ENCODE data around the gene CASP12.
"Not testable (repeated sequence)": the region's sequence is repeated elsewhere in the genome, so short reads cannot be mapped to it uniquely, and the experiment has no call there.

The CASP12 gene

GRCh38 chr11:104897891-104898684 is at the start of gene CASP12:
CASP12 (minus strand) TSS chr11:104898460.
- no peak for DNase-seq (ENCODE audit: low read depth in 2 of 2, low spot score in 1 of 2)

DNA sequence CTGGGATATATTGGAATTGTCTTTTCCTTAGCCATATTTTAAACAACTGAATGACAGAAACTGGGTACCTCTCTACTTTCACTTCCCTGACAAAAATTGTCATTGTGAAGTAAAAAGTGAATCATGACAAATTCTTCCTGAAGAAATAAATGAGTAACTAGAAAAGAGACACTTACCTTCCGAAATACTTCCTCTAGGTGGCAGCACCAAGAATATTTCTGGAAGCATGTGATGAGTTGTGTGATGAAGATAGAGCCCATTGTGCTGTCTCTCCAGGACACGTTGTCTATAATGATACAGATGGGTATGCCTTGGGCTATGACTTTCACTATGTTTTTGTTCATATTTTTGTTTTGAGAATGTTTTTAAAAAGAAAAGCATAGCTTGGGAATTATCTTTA is 48.6 kb upstream of the CASP12 start:
- DNase-seq (ENCODE audit: low read depth in 2 of 2, low spot score in 1 of 2) = no peak

DNA sequence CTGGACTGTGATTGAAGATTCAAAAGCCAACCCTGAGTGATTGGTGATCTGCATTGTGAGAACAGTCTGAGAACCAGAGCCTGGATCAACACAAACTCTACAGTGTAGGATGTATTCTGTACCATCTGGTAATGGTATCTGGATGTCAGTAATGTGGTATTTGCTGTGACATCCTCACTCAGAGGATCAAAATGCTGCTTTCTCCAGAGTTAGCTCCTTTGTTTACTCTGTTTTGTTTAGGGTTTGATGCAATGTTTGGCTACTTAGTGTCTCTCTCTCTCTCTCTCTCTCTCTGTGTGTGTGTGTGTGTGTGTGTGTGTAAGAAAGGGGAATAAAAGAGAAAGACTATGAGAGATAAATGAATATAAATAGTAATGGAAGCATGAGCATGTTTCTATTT is 45.8 kb upstream of the CASP12 start:
- no peak for DNase-seq (ENCODE audit: low read depth in 2 of 2, low spot score in 1 of 2)

GRCh38 chr11:104943561-104943960 is 45.3 kb upstream of the CASP12 start:
- DNase-seq (ENCODE audit: low read depth in 2 of 2, low spot score in 1 of 2) = no peak

DNA sequence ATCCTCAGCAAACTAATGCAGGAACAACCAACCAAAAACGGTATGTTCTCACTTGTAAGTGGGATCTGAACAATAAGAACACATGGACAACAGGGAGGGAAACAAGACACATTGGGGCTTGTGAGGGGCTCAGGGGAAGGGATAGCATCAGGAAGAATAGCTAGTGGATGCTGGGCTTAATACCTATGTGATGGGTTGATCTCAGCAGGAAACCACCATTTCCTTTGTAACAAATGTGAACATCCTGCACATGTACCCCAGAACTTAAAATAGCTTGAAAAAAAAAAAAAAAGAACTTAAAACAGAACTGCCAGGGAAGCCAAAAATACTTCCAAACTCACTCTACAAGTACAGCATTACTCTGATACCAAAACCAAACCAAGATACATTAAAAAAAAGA is 36.3 kb upstream of the CASP12 start:
- DNase-seq (ENCODE audit: low read depth in 2 of 2, low spot score in 1 of 2) = no peak

DNA sequence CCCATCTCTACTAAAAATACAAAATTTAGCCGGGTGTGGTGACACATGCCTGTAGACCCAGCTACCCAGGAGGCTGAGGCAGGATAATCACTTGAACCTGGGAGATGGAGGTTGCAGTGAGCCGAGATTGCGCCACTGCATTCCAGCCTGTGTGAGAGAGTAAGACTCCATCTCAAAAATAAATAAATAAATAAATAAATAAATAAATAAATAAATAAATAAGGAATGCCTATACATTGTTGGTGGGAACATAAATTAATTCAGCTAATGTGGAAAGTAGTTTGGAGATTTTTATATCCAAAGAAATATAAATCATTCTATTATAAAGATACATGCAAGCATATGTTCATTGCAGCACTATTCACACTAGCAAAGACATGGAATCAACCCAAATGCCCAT is 35.8 kb upstream of the CASP12 start:
- DNase-seq (ENCODE audit: low read depth in 2 of 2, low spot score in 1 of 2) = not testable (repeated sequence)

DNA sequence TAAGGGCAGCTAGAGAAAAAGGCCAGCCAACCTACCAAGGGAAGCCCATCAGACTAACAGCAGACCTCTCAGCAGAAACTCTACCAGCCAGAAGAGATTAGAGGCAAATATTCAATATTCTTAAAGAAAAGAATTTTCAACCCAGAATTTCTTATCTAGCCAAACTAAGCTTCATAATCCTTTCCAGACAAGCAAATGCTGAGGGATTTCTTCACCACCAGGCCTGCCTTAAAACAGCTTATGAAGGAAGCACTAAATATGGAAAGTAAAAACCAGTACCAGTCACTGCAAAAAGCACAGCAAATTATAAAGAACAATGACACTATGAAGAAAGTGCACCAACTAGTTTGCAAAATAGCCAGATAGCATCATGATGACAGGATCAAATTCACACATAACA is 30.6 kb upstream of the CASP12 start:
- DNase-seq (ENCODE audit: low read depth in 2 of 2, low spot score in 1 of 2) = no peak

- no peak for DNase-seq (ENCODE audit: low read depth in 2 of 2, low spot score in 1 of 2)
Measured at GRCh38 chr11:104926771-104927611, 28.7 kb upstream of the CASP12 start.

- DNase-seq (ENCODE audit: low read depth in 2 of 2, low spot score in 1 of 2) = no peak
Measured at GRCh38 chr11:104925850-104926249, 27.6 kb upstream of the CASP12 start.

DNA sequence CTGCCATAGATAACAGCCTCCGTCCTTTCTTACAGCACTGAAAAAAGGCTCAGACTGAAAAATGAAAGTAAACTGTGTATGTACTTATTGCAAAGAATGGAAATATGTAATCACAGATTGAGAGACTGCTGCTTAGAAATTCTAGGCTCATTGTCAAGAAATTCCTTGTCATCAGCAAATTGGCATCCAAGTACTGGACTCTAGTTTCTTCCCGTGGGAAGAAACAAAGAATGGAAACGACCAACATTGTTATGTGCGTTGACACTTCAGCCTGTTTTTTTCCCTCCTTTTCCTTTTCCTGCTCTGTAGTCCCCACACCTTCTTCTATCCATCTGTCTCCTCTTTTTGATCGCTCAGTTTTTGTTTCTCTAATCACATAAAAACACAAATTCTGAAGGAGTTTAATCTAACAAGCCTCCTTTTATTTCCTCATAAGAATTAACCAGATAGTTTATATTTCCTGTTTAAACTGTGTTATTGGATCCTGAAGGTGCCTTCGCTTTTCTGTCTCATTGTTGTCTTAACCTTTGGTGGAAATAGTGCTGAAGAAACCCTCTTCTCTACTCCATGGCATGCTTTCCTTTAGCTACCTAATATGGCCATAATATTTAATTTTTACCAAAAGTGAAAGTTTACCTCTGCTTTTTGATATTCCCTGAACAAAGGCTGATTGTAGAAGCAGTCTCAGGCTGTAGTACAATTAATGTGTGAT is 20.0 kb upstream of the CASP12 start:
- no peak for DNase-seq (ENCODE audit: low read depth in 2 of 2, low spot score in 1 of 2)

DNA sequence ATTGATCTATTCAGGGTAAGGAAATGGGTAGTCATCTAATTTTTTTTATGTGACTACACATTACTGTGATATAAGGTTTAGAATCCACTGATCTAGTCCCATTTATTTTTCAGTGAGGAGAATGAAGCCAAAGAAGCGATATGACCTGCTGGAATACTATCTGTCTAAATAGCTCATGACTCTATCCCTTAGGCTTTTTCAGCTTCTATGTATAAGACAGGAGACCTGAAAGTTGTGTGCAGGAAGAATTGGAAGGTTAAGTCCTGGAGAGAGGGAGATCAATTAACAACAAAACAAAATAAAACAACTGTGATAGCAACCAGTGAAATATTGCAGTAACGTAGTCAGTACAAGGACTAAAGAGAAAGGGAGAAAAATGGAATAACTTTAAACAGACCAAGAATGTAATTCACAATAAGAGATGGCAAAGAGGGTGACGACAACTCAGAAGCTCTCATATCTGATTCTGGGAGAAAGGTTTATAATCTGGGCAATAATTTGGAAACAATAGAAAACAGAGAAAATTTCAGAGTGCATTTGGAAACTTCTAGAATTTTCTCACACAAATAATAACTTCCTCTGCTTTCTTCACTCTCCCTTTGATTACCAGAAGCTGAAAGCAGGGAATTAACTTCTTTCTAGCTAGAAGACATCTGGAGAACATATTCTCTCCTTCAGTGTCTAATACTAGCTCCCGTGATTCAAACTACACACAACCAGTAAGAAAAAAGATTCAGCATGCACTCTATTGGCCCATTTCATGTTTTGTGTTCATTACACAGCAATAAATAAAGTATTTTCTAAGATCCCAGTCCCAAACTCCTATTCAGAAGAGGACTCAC is 19.2 kb upstream of the CASP12 start:
- DNase-seq (ENCODE audit: low read depth in 2 of 2, low spot score in 1 of 2) = no peak

GRCh38 chr11:104916442-104916841 is 18.2 kb upstream of the CASP12 start:
- no peak for DNase-seq (ENCODE audit: low read depth in 2 of 2, low spot score in 1 of 2)

DNA sequence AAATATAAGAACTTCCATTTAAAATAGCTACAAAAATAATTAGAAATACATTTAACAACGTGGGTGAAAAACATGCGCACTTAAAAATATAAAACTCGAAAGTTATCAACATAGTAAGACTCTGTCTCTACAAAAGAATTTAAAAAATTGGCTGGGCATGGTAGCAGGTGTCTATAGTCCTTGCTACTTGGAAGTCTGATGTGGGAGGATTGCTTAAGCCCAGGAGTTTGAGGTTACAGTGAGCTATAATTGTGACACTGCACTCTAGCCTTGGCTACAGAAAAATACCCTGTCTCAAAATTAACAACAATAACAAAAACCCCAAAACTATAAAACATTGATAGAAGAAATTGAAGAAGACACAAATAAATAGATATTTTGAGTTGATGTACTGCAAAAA is 13.8 kb upstream of the CASP12 start:
- no peak for DNase-seq (ENCODE audit: low read depth in 2 of 2, low spot score in 1 of 2)

- DNase-seq (ENCODE audit: low read depth in 2 of 2, low spot score in 1 of 2) = no peak
Measured at GRCh38 chr11:104908186-104908531, 9.9 kb upstream of the CASP12 start.

DNA sequence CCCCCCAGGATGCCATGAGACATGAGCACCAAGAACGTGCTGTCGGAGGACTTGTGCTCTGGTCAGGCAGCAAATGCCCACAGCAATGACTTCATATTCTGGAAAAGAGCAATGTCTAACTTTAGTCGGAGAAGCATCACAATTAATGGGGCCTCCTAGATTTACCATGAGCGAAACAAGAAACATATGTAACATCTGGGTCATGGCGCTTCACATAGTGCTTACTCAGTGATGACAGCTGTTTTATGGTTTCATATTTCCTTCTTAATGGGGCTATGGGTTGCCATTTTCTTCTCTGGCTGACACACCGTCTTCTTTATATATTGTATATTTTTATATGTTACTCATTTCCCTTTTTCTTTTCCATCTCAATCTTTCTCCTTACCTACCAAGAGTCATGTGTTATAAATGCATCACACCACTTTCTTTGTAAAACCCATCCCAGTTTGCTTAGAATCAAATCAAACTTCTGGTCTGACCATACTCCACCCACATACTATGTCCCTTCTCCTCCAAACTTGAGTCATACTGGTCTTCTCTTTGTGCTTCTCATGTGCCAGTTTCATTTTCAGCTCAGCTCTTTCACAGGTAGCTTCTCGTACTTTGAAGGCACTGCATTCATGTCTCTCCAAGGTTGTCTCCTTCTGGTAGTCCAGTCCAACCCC is 9.4 kb upstream of the CASP12 start:
- no peak for DNase-seq (ENCODE audit: low read depth in 2 of 2, low spot score in 1 of 2)

DNA sequence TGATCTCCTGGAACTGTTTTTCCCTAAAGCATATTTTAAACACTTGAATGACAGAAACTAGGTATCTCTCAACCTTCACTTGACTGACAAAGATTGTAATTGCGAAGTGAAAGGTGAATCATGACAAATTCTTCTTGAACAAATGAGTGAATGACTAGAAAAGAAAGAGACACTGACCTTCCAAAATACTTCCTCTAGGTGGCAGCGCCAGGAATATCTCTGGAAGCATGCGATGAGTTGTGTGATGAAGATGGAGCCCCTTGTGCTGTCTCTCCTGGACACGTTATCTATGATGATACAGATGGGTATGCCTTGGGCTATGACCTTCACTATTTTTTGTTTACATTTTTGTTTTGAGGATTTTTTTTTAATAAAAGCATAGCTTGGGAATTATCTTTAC is 7.0 kb upstream of the CASP12 start:
- no peak for DNase-seq (ENCODE audit: low read depth in 2 of 2, low spot score in 1 of 2)

DNA sequence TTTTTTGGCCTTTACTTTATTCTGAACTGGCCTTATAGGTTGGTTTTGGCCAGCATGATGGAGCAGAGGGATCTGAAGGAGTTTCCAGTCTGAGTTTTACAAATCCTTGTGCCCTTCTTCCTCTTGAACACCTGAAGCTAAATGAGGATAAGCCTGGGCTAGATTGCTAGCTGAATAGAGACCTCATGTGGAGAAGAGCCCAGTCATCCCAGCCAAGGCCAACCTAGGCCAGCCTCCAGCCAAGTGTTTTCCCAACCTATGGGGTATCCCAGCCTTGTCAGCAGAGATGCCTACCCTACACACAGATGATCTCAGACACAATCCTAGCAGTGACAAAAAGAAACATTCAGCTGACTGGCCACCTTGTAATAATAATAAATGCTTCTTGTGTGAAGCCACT is 966 bp upstream of the CASP12 start:
- DNase-seq (ENCODE audit: low read depth in 2 of 2, low spot score in 1 of 2) = no peak

GRCh38 chr11:104898685-104899013 is 389 bp upstream of the CASP12 start:
- no peak for DNase-seq (ENCODE audit: low read depth in 2 of 2, low spot score in 1 of 2)

GRCh38 chr11:104895634-104896033 is 2.6 kb downstream of the CASP12 start:
- no peak for DNase-seq (ENCODE audit: low read depth in 2 of 2, low spot score in 1 of 2)

DNA sequence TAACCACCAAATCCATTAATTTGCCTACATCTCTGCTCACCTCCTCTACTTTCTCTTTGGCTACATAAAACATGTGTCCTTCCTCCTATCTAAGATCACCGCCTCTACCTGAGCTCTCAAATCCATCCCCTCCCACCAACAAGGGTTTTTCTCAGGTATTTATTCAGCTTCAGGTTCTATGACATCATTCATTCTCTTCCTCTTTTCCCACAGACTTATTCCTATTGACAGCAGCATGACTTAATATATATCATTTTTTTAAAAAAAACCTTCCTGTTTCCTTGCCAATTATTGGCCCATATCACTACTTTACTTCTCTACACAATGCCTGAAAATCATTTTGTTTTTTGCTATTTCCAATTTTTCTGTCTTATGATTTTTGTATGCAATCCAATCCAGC is 4.4 kb downstream of the CASP12 start:
- DNase-seq (ENCODE audit: low read depth in 2 of 2, low spot score in 1 of 2) = no peak

Data from stimulated activated CD8-positive, alpha-beta memory T cell treated with anti-CD3 and anti-CD28 coated beads, Interleukin-4, amount 100 ng/mL, for 1 hour (primary cell).